Measurements from ENCODE around the gene P2RX7. TPM values are rescaled to one million over a fixed set of nuclear protein-coding genes. Genes with fewer than 3 reads are reported as not detected.

The P2RX7 gene
- total RNA-seq, 1 experiment from 2014 or later, result 0.23 TPM

DNA sequence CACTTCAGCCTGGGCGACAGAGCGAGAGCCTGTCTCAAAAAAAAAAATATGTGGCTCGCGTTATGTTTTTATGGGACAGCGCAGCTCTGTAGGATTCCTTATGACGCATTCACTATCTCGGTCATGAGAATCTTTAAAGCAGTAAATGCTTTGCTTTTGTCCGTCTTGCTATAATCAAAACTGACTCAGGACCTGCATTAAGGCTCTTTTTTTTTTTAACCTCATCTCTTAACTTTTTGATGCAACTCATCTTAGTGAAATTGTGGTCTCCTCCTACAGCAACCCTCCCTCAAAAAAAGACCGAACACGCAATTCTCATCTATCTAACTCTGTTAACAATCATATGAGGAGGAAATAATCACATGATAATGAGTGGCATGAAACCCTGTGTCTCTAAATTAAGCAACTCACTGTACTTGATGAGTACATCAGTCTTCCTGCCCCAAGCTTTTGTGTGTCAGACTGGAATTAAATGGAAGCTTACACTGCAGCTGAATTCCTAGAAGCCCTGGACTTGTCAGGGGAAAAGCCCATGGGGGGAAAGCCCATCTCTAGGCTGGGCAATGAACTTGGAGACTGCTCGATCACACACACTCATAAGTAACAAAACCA, 81.6 kb downstream of the P2RX7 start:
- intact Hi-C loops (cut with micrococcal nuclease; ENCODE audit: unreplicated experiment) (no loop called here), in situ Hi-C loops (cut with HindIII; ENCODE audit: low pct_unique_long_range_greater_than_20kb, low sequenced_read_pairs) (no loop called here)
- DNase-seq (ENCODE audit: low read depth, low spot score), result no peak
- 0 out of 2 replicates have a peak, but pooled peaks cover 3% of the 10 kb centered on the region for H3K4me1 ChIP-seq (ENCODE audit: control insufficient read depth, insufficient read depth, low read length)
- no peaks in the 10 kb centered on the region for H3K27me3 ChIP-seq (ENCODE audit: control insufficient read depth, insufficient read depth, low read length)
- no peaks in the 10 kb centered on the region for H3K9me3 ChIP-seq (ENCODE audit: control insufficient read depth, insufficient read depth, low read depth, low read length)
- no peaks in the 10 kb centered on the region for H3K36me3 ChIP-seq (ENCODE audit: control insufficient read depth, insufficient read depth, low read length)
- no peak overlapping the region for H3K27ac ChIP-seq (ENCODE audit: low read length)
- no peak overlapping the region for H3K4me3 ChIP-seq (ENCODE audit: low read depth in 2 of 2, low read length in 2 of 2)
- CTCF ChIA-PET, result no interaction called here
- no peak for ATAC-seq
- TF ChIP-seq, protein P1, sequence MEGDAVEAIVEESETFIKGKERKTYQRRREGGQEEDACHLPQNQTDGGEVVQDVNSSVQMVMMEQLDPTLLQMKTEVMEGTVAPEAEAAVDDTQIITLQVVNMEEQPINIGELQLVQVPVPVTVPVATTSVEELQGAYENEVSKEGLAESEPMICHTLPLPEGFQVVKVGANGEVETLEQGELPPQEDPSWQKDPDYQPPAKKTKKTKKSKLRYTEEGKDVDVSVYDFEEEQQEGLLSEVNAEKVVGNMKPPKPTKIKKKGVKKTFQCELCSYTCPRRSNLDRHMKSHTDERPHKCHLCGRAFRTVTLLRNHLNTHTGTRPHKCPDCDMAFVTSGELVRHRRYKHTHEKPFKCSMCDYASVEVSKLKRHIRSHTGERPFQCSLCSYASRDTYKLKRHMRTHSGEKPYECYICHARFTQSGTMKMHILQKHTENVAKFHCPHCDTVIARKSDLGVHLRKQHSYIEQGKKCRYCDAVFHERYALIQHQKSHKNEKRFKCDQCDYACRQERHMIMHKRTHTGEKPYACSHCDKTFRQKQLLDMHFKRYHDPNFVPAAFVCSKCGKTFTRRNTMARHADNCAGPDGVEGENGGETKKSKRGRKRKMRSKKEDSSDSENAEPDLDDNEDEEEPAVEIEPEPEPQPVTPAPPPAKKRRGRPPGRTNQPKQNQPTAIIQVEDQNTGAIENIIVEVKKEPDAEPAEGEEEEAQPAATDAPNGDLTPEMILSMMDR (IDR thresholded peaks at IDR 0.05), result no peak
- TF ChIP-seq TCF7L2 (IDR thresholded peaks at IDR 0.05; ENCODE audit: low read depth, low read length) (no peak), POLR2AphosphoS5 (IDR thresholded peaks at IDR 0.05; ENCODE audit: low read depth, low read length) (no peak), SIN3A (IDR thresholded peaks at IDR 0.05; ENCODE audit: borderline replicate concordance, insufficient read depth, low read depth, low read length) (no peak)
- TF ChIP-seq, protein P2, sequence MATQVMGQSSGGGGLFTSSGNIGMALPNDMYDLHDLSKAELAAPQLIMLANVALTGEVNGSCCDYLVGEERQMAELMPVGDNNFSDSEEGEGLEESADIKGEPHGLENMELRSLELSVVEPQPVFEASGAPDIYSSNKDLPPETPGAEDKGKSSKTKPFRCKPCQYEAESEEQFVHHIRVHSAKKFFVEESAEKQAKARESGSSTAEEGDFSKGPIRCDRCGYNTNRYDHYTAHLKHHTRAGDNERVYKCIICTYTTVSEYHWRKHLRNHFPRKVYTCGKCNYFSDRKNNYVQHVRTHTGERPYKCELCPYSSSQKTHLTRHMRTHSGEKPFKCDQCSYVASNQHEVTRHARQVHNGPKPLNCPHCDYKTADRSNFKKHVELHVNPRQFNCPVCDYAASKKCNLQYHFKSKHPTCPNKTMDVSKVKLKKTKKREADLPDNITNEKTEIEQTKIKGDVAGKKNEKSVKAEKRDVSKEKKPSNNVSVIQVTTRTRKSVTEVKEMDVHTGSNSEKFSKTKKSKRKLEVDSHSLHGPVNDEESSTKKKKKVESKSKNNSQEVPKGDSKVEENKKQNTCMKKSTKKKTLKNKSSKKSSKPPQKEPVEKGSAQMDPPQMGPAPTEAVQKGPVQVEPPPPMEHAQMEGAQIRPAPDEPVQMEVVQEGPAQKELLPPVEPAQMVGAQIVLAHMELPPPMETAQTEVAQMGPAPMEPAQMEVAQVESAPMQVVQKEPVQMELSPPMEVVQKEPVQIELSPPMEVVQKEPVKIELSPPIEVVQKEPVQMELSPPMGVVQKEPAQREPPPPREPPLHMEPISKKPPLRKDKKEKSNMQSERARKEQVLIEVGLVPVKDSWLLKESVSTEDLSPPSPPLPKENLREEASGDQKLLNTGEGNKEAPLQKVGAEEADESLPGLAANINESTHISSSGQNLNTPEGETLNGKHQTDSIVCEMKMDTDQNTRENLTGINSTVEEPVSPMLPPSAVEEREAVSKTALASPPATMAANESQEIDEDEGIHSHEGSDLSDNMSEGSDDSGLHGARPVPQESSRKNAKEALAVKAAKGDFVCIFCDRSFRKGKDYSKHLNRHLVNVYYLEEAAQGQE (IDR thresholded peaks at IDR 0.05; ENCODE audit: insufficient read depth in 1 of 2, low read depth in 2 of 2, low read length in 1 of 2), result no peak
- no TSS peak for BruUV-seq (replicated peaks)
- POLR2A ChIA-PET, result no interaction called here

DNA sequence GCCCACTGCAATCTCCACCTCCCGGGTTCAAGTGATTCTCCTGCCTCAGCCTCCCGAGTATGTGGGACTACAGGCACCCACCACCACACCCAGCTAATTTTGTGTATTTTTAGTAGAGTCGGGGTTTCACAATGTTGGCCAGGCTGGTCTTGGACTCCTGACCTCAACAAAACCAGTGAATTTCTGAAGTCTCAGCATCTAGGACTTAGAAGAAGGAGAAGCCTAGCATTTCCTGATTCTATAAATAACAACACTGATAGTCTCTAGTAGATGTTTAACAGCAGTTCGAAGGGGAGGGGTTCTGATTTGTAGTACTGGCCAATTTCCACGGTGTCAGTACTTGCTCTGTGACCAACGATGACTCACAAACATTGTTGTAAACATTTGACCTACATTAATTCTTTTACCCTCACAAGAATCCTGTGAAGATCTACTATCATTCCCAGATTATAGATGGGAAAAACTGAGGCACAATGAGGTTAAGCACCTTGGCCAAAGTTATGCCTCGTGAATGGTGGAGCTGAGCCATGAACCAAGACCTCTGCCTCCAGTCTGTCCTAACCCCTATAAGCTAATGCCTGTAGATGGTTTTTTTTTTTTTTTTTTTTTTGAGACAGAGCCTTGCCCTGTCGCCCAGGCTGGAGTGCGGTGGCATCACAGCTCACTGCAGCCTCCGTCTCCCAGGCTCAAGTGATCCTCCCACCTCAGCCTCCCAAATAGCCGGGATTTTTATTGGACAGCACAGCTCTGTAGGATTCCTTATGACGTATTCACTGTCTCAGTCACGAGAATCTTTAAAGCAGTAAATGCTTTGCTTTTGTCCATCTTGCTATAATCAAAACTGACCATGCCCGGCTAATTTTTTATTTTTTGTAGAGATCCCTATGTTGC, 82.4 kb downstream of the P2RX7 start:
- CTCF ChIA-PET, result no interaction called here
- no TSS peak for BruUV-seq (replicated peaks)
- H3K27ac ChIP-seq (ENCODE audit: low read length), result no peak overlapping the region
- H3K9me3 ChIP-seq (ENCODE audit: control insufficient read depth, insufficient read depth, low read depth, low read length), result no peaks in the 10 kb centered on the region
- TF ChIP-seq POLR2AphosphoS5 (IDR thresholded peaks at IDR 0.05; ENCODE audit: low read depth, low read length) (no peak), SIN3A (IDR thresholded peaks at IDR 0.05; ENCODE audit: borderline replicate concordance, insufficient read depth, low read depth, low read length) (no peak), TCF7L2 (IDR thresholded peaks at IDR 0.05; ENCODE audit: low read depth, low read length) (no peak)
- TF ChIP-seq, protein P2 (IDR thresholded peaks at IDR 0.05; ENCODE audit: insufficient read depth in 1 of 2, low read depth in 2 of 2, low read length in 1 of 2), result no peak
- TF ChIP-seq, protein P1 (IDR thresholded peaks at IDR 0.05), result no peak
- H3K4me1 ChIP-seq (ENCODE audit: control insufficient read depth, insufficient read depth, low read length), result 0 out of 2 replicates have a peak, but pooled peaks cover 3% of the 10 kb centered on the region
- H3K4me3 ChIP-seq (ENCODE audit: low read depth in 2 of 2, low read length in 2 of 2), result no peak overlapping the region
- no peaks in the 10 kb centered on the region for H3K36me3 ChIP-seq (ENCODE audit: control insufficient read depth, insufficient read depth, low read length)
- intact Hi-C loops (cut with micrococcal nuclease; ENCODE audit: unreplicated experiment), result no loop called here
- POLR2A ChIA-PET, result interaction anchor here (0.6 to 0.7 kb wide), 2 partner anchors 26 to 49 kb away, joined by 10 to 13 read pairs; no protein-coding TSS in a partner anchor
- peak; percentile 64 for DNase-seq (ENCODE audit: low read depth, low spot score)
- no peaks in the 10 kb centered on the region for H3K27me3 ChIP-seq (ENCODE audit: control insufficient read depth, insufficient read depth, low read length)
- peak; percentile 57; the same call in 1 of the 2 replicates for ATAC-seq
- in situ Hi-C loops (cut with HindIII; ENCODE audit: low pct_unique_long_range_greater_than_20kb, low sequenced_read_pairs), result no loop called here

Measured in Panc1 (cell line).